ENCODE data around the gene TMEM51.

TMEM51 gene

GRCh38 chr1:15218287-15219279 is 65.0 kb downstream of the TMEM51 start:
- DNase-seq (ENCODE audit: low read depth in 3 of 3), result no peak

DNA sequence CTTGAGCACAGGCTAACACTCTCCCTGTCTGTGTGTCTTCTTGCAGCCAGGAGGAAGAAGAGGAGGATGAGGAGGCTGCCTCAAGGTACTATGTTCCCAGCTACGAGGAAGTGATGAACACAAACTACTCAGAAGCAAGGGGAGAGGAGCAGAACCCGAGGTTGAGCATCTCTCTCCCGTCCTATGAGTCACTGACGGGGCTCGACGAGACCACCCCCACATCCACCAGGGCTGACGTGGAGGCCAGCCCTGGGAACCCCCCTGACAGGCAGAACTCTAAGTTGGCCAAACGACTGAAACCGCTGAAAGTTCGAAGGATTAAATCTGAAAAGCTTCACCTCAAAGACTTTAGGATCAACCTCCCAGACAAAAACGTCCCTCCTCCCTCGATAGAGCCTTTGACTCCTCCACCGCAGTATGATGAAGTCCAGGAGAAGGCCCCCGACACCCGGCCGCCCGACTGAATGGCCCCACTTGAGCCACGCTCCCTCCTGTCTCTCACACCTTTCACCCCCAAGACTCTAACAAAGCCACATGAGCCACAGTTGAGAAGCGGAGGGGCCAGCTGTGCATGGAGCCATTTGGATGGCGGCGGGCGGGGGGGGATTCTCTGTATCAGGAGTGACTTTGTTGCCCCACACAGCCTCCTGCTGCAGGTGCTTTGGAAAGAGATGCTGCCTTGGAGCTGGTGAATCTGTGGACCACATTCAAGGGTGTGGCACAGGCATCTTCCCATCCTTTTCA is 65.9 kb downstream of the TMEM51 start:
- no peak for DNase-seq (ENCODE audit: low read depth in 3 of 3)

DNA sequence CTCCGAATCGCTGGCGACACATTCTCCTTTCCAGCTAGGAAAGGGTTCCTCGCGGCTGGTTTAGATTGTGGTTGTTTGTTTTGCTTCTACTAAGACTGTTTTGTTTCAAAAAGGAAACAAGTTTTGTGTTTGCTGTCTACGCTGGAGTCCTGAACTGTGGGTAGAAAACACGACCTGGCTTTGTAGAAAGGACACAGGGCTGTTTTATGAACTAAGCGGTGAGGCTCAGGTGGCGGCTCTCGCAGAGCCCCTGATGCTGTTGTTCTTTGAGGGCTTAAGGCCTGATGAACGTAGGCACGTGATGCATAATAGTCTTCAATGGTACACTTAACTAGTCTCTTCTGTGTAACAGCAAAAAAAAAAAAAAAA is 66.5 kb downstream of the TMEM51 start:
- no peak for DNase-seq (ENCODE audit: low read depth in 3 of 3)

DNA sequence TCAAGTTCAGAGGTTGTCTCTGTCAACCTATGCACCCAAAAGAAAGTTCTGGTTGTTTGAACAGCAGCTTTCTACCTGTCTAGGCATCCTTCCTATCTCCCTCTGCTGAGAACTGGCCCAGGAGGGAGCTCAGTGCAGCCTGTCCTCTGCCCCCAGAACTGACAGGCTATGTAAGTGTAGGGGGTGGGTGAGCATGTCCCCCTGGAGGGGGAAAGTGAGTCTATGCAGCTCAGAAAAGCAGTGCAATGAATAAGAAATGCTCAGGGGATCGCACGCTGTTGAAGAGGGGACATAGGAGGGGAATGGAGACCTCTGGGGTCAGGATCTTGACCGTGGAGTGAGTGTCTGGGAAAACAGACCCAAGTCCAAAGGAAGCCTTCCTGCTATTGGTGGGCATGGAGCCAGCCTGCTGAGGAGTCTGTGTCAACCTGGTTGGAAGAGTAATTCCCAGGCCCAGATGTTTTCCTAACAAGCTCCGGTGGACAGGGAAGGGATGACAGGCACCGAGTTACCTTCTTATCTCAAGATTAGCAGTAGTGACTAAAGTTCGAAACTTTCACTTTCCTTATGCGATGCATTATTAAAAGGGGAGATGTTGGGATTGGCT is 67.4 kb downstream of the TMEM51 start:
- DNase-seq (ENCODE audit: low read depth in 3 of 3), result no peak

DNA sequence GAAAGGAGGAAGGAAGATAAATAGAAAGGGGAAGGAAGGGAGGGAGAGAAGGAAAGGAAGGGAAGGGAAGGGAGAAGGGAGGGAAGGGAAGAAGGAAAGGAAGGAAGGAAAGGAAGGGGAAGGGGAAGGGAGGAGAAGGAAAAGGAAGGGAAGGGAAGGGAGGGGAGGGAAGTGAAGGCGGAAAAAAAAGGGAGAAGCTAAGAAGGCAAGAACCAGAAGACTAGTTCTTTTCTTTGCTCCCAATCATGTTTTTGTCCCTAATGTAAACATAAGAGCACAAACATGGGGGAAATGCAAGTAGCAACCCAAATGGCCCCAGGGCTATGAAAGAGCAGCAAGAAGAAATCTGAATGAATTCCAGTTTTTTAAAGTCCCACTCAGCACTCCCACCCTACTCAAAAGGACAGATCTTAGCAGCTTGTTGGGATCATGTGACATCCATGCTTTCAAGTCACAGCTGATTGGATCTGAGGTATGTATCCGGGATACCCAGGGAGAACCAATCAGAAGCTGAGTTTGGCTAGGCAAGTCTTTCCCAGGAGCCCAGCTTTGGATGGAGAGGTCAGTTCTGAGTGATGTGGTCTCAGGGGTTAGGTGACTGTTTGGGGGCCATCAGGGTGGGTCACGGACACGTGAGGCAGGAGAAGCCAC is 69.2 kb downstream of the TMEM51 start:
- no peak for DNase-seq (ENCODE audit: low read depth in 3 of 3)

DNA sequence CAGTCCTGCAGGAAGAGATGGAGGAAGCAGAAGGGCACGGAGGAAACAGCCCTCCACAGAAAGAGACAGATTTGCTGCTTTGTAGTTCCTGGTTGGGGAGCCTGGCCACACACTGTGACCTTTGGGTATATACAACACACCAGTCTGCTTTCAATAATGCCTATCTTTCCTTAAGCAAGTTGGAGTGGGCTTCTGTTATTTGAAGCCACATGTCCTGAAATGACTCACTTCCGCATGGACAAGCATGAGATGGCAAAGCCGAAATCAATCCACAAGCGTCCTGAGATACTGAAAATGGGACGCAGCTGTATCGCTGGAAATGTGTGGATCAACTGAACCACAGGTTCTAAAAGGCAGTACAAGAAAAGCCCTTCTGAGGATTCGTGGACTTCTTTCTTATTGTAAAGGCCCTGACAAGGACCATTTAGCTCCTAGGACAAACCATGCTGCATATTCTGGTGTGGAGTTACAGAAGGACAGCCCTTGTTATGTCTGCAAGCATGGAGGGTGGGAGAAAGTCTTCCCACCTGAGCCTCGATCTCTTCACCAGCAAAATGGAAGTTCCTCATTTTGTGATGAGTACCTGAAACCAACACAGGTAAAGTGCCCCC is 70.8 kb downstream of the TMEM51 start:
- DNase-seq (ENCODE audit: low read depth in 3 of 3), result no peak

GRCh38 chr1:15224974-15225373 is 71.4 kb downstream of the TMEM51 start:
- no peak for DNase-seq (ENCODE audit: low read depth in 3 of 3)

- no peak for DNase-seq (ENCODE audit: low read depth in 3 of 3)
Observed at GRCh38 chr1:15225461-15225860, 71.9 kb downstream of the TMEM51 start.

GRCh38 chr1:15226388-15227255 is 73.1 kb downstream of the TMEM51 start:
- no peak for DNase-seq (ENCODE audit: low read depth in 3 of 3)

DNA sequence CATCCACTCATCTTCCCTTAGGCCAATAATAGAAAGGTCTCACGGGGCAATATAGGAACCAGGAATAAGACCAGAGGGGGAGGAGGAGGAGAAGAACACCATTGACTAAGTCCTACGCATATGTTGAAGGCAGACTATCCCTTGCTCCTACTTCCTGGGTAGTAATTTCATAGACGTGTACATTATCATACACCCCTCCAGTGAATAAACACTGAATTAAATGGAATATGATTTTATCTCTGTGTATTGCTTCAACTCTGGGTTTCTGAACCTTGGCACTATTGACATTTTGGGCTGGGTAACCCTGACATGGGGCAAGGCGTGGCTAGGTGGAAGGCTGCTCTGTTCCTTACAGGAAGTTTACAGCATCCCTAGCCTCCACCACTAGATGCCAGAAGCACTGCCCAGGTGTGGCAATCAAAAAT is 76.2 kb downstream of the TMEM51 start:
- DNase-seq (ENCODE audit: low read depth in 3 of 3), result no peak

DNA sequence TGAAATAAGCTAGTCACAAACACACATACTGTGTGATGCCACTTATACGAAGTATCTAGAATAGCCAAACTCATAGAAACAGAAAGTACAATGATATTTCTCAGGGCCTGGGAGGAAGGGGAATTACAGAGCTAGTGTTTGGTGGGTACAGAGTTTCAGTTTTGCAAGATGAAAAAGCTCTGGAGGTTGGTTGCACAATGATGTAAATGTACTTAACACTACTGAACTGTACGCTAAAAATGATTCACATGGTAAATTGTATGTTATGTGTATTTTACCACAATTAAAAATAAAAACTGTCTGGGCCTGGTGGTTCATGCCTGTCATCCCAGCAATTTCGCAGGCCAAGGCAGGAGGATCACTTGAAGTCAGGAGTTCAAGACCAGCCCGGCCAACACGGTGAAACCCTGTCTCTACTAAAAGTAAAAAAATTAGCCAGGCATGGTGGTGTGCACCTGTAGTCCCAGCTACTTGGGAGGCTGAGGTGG is 78.2 kb downstream of the TMEM51 start:
- no peak for DNase-seq (ENCODE audit: low read depth in 3 of 3)

GRCh38 chr1:15233689-15234088 is 80.1 kb downstream of the TMEM51 start:
- DNase-seq (ENCODE audit: low read depth in 3 of 3), result no peak

- DNase-seq (ENCODE audit: low read depth in 3 of 3), result no peak
Observed at GRCh38 chr1:15236321-15236721, 82.8 kb downstream of the TMEM51 start.

- no peak for DNase-seq (ENCODE audit: low read depth in 3 of 3)
Observed at GRCh38 chr1:15236746-15237145, 83.2 kb downstream of the TMEM51 start.

GRCh38 chr1:15238789-15239188 is 85.2 kb downstream of the TMEM51 start:
- no peak for DNase-seq (ENCODE audit: low read depth in 3 of 3)

DNA sequence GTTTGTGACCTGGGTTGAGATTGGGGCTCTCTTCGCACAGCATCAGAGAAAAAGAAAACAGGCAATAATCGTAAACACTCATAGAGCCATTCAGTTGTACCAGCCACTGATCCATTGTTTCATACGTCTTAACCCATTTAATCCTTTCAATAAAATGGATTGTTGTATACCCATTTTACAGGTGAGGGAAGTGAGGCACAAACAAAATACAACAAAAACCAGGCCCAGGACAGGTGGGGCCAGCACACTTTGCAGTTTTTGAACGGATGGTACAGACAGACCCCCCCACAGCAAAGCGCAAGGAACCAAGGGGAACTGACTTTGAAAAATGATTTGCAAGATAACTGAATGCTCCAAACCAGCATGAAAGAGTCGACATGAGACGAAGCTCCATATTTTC is 89.2 kb downstream of the TMEM51 start:
- no peak for DNase-seq (ENCODE audit: low read depth in 3 of 3)

- DNase-seq (ENCODE audit: low read depth in 3 of 3), result no peak
Observed at GRCh38 chr1:15243275-15244043, 89.9 kb downstream of the TMEM51 start.

DNA sequence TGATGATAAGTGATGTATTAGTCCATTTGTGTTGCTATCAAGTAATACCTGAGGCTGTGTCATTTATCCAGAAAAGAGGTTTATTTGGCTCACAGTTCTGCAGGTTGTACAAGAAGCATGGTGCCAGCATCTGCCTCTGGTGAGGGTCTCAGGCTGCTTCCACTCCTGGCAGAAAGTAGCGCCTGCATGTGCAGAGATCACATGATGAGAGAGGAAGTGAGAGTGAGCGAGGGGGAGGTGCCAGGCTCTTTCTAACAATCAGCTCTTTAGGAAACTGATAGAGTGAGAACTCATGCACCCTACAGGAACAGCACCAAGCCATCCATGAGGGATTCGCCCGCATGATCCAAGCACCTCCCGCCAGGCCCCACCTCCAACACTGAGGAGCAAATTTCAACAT is 91.3 kb downstream of the TMEM51 start:
- no peak for DNase-seq (ENCODE audit: low read depth in 3 of 3)

DNA sequence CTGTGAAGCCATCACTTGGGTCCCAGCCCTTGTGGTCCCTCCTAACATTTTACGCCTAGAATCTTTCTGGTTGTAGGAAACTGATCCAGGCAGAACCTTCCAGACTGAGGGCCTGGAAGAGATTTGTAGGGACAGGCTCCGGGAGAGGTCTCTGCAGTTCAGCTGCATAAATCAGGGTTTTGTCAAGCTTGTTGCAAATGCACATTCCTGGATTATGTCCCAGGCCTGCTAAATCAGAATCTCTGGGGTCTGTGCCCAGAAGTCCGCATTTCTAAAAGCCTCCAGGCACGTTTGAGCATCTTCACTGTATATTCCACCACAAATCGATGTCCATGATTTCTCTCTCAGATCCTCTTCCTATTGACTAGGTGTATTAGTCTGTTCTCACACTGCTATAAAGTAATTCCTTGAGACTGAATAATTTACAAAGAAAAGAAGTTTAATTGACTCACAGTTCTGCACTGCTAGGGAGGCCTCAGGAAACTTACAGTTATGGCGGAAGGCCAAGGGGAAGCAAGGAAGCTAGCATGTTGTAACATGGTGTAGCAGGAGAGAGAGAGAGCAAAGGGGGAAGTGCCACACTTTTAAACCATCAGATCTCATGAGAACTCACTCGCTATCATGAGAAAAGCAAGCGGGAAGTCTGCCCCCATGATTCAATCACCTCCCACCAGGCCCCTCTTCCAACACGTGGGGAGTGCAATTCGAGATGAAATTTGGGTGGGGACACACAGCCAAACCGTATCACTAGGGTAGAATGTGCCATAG is 92.2 kb downstream of the TMEM51 start:
- no peak for DNase-seq (ENCODE audit: low read depth in 3 of 3)
